ENCODE measurements around the gene PRSS57.
"Not testable (repeated sequence)": the region's sequence is repeated elsewhere in the genome, so short reads cannot be mapped to it uniquely, and the experiment has no call there.

The PRSS57 gene

GRCh38 chr19:729965-730668, 34.9 kb upstream of the PRSS57 start:
- H3K27me3 ChIP-seq (ENCODE audit: insufficient read depth, low read length): no peaks in the 10 kb centered on the region
- no peaks in the 10 kb centered on the region for H3K79me1 ChIP-seq (ENCODE audit: low read length)
- H4K8ac ChIP-seq (ENCODE audit: low read depth, low read length): no peak overlapping the region
- H3K4me3 ChIP-seq (ENCODE audit: low read depth, low read length): no peak overlapping the region
- peaks cover 0 to 2% of the 10 kb centered on the region in 2 experiments for H3K36me3 ChIP-seq (ENCODE audit: control insufficient read depth in 1 of 2, insufficient read depth in 2 of 2, low read length in 2 of 2)
- H3K23ac ChIP-seq (ENCODE audit: low read length): no peak overlapping the region
- H4K12ac ChIP-seq (ENCODE audit: low read depth, low read length): no peak overlapping the region
- no CpG with 5 or more reads among the region's 14 CpGs for WGBS (ENCODE audit: extremely low coverage, insufficient coverage, insufficient read length)
- no peaks in the 10 kb centered on the region for H3K9me3 ChIP-seq (ENCODE audit: insufficient read depth, low read depth, low read length)
- H2BK5ac ChIP-seq (ENCODE audit: low read depth, low read length, poor library complexity): no peak overlapping the region
- no peak overlapping the region for H2AFZ ChIP-seq (ENCODE audit: insufficient read depth, low read length, poor library complexity)
- H3K4me1 ChIP-seq (ENCODE audit: control insufficient read depth in 1 of 2, insufficient read depth in 2 of 2, low read length in 2 of 2): no peaks in the 10 kb centered on the region
- H3K14ac ChIP-seq (ENCODE audit: low read length): no peak overlapping the region
- H3K27ac ChIP-seq (ENCODE audit: low read depth, low read length): no peak overlapping the region
- H2BK12ac ChIP-seq (ENCODE audit: low read length): no peak overlapping the region
- no peak overlapping the region for H3K4me2 ChIP-seq (ENCODE audit: low read length)
- H3K4ac ChIP-seq (ENCODE audit: low read depth, low read length): no peak overlapping the region
- H3K79me2 ChIP-seq (ENCODE audit: control insufficient read depth, insufficient read depth, low read length, poor library complexity): no peaks in the 10 kb centered on the region
- no peak overlapping the region for H2BK120ac ChIP-seq (ENCODE audit: insufficient read depth, low read length, poor library complexity)
- no peak overlapping the region for H2AK5ac ChIP-seq (ENCODE audit: low read length)
- H3K18ac ChIP-seq (ENCODE audit: low read length): no peak overlapping the region
- H4K91ac ChIP-seq (ENCODE audit: low read depth, low read length): no peak overlapping the region
- no peak overlapping the region for H3K9ac ChIP-seq (ENCODE audit: low read length)
- no peak for DNase-seq

GRCh38 chr19:729564-729963, 34.3 kb upstream of the PRSS57 start:
- DNase-seq; H2AK5ac ChIP-seq (ENCODE audit: low read length); H3K23ac ChIP-seq (ENCODE audit: low read length); H3K14ac ChIP-seq (ENCODE audit: low read length); H3K4me2 ChIP-seq (ENCODE audit: low read length); H3K79me2 ChIP-seq (ENCODE audit: control insufficient read depth, insufficient read depth, low read length, poor library complexity); H3K9ac ChIP-seq (ENCODE audit: low read length); H2BK12ac ChIP-seq (ENCODE audit: low read length); H4K12ac ChIP-seq (ENCODE audit: low read depth, low read length); H3K9me3 ChIP-seq (ENCODE audit: insufficient read depth, low read depth, low read length); H3K27ac ChIP-seq (ENCODE audit: low read depth, low read length); H3K4me1 ChIP-seq (ENCODE audit: control insufficient read depth in 1 of 2, insufficient read depth in 2 of 2, low read length in 2 of 2); H4K91ac ChIP-seq (ENCODE audit: low read depth, low read length); H3K36me3 ChIP-seq (ENCODE audit: control insufficient read depth in 1 of 2, insufficient read depth in 2 of 2, low read length in 2 of 2); H3K27me3 ChIP-seq (ENCODE audit: insufficient read depth, low read length); H3K18ac ChIP-seq (ENCODE audit: low read length); H2BK120ac ChIP-seq (ENCODE audit: insufficient read depth, low read length, poor library complexity); H2AFZ ChIP-seq (ENCODE audit: insufficient read depth, low read length, poor library complexity); H3K79me1 ChIP-seq (ENCODE audit: low read length); H4K8ac ChIP-seq (ENCODE audit: low read depth, low read length); H2BK5ac ChIP-seq (ENCODE audit: low read depth, low read length, poor library complexity); H3K4me3 ChIP-seq (ENCODE audit: low read depth, low read length); H3K4ac ChIP-seq (ENCODE audit: low read depth, low read length): not testable (repeated sequence)
- no CpG with 5 or more reads among the region's 15 CpGs for WGBS (ENCODE audit: extremely low coverage, insufficient coverage, insufficient read length)

GRCh38 chr19:728011-728410, 32.8 kb upstream of the PRSS57 start:
- H3K36me3 ChIP-seq (ENCODE audit: control insufficient read depth in 1 of 2, insufficient read depth in 2 of 2, low read length in 2 of 2): peaks cover 0 to 2% of the 10 kb centered on the region in 2 experiments
- H2BK12ac ChIP-seq (ENCODE audit: low read length): no peak overlapping the region
- H3K79me2 ChIP-seq (ENCODE audit: control insufficient read depth, insufficient read depth, low read length, poor library complexity): no peaks in the 10 kb centered on the region
- WGBS (ENCODE audit: extremely low coverage, insufficient coverage, insufficient read length): no CpG with 5 or more reads among the region's 26 CpGs
- H3K4me3 ChIP-seq (ENCODE audit: low read depth, low read length): no peak overlapping the region
- H3K23ac ChIP-seq (ENCODE audit: low read length): no peak overlapping the region
- H3K18ac ChIP-seq (ENCODE audit: low read length): no peak overlapping the region
- no peak overlapping the region for H3K27ac ChIP-seq (ENCODE audit: low read depth, low read length)
- H3K9ac ChIP-seq (ENCODE audit: low read length): no peak overlapping the region
- no peaks in the 10 kb centered on the region for H3K27me3 ChIP-seq (ENCODE audit: insufficient read depth, low read length)
- no peak overlapping the region for H2AFZ ChIP-seq (ENCODE audit: insufficient read depth, low read length, poor library complexity)
- no peak overlapping the region for H3K4ac ChIP-seq (ENCODE audit: low read depth, low read length)
- H4K8ac ChIP-seq (ENCODE audit: low read depth, low read length): no peak overlapping the region
- H3K4me1 ChIP-seq (ENCODE audit: control insufficient read depth in 1 of 2, insufficient read depth in 2 of 2, low read length in 2 of 2): no peaks in the 10 kb centered on the region
- H4K91ac ChIP-seq (ENCODE audit: low read depth, low read length): no peak overlapping the region
- no peak for DNase-seq
- H3K14ac ChIP-seq (ENCODE audit: low read length): no peak overlapping the region
- H4K12ac ChIP-seq (ENCODE audit: low read depth, low read length): no peak overlapping the region
- H3K4me2 ChIP-seq (ENCODE audit: low read length): no peak overlapping the region
- no peak overlapping the region for H2BK5ac ChIP-seq (ENCODE audit: low read depth, low read length, poor library complexity)
- H2AK5ac ChIP-seq (ENCODE audit: low read length): no peak overlapping the region
- no peak overlapping the region for H2BK120ac ChIP-seq (ENCODE audit: insufficient read depth, low read length, poor library complexity)
- H3K79me1 ChIP-seq (ENCODE audit: low read length): no peaks in the 10 kb centered on the region
- H3K9me3 ChIP-seq (ENCODE audit: insufficient read depth, low read depth, low read length): no peaks in the 10 kb centered on the region

GRCh38 chr19:726993-727956, 32.0 kb upstream of the PRSS57 start:
- Histone ChIP-seq H2AK5ac (ENCODE audit: low read length) (no peak overlapping the region), H3K79me1 (ENCODE audit: low read length) (no peaks in the 10 kb centered on the region), H2BK12ac (ENCODE audit: low read length) (no peak overlapping the region), H3K4ac (ENCODE audit: low read depth, low read length) (no peak overlapping the region), H3K79me2 (ENCODE audit: control insufficient read depth, insufficient read depth, low read length, poor library complexity) (no peaks in the 10 kb centered on the region), H2BK120ac (ENCODE audit: insufficient read depth, low read length, poor library complexity) (no peak overlapping the region), H3K18ac (ENCODE audit: low read length) (no peak overlapping the region), H2BK5ac (ENCODE audit: low read depth, low read length, poor library complexity) (no peak overlapping the region), H4K91ac (ENCODE audit: low read depth, low read length) (no peak overlapping the region), H3K4me1 (ENCODE audit: control insufficient read depth in 1 of 2, insufficient read depth in 2 of 2, low read length in 2 of 2) (no peaks in the 10 kb centered on the region), H3K4me3 (ENCODE audit: low read depth, low read length) (no peak overlapping the region), H3K14ac (ENCODE audit: low read length) (no peak overlapping the region), H3K36me3 (ENCODE audit: control insufficient read depth in 1 of 2, insufficient read depth in 2 of 2, low read length in 2 of 2) (peaks cover 0 to 2% of the 10 kb centered on the region in 2 experiments), H3K9me3 (ENCODE audit: insufficient read depth, low read depth, low read length) (no peaks in the 10 kb centered on the region), H2AFZ (ENCODE audit: insufficient read depth, low read length, poor library complexity) (no peak overlapping the region), H3K4me2 (ENCODE audit: low read length) (no peak overlapping the region), H3K23ac (ENCODE audit: low read length) (no peak overlapping the region), H3K27ac (ENCODE audit: low read depth, low read length) (no peak overlapping the region), H3K9ac (ENCODE audit: low read length) (no peak overlapping the region), H3K27me3 (ENCODE audit: insufficient read depth, low read length) (no peaks in the 10 kb centered on the region), H4K8ac (ENCODE audit: low read depth, low read length) (no peak overlapping the region), H4K12ac (ENCODE audit: low read depth, low read length) (no peak overlapping the region)
- no CpG with 5 or more reads among the region's 43 CpGs for WGBS (ENCODE audit: extremely low coverage, insufficient coverage, insufficient read length)
- DNase-seq: no peak
